GM18502 (cell line): ENCODE data around the gene AKT2.
A peak's percentile ranks its signal among the peaks of the same experiment; 100 is the strongest.

Experiments
- ATAC-seq: cut with Tn5 transposase; IDR thresholded peaks from one replicate; pipeline ENCODE4 v1.9.1; 2021; ENCODE audit warnings: mild to moderate bottlenecking; ENCODE audit not compliant: unreplicated experiment, poor library complexity

The AKT2 gene

DNA sequence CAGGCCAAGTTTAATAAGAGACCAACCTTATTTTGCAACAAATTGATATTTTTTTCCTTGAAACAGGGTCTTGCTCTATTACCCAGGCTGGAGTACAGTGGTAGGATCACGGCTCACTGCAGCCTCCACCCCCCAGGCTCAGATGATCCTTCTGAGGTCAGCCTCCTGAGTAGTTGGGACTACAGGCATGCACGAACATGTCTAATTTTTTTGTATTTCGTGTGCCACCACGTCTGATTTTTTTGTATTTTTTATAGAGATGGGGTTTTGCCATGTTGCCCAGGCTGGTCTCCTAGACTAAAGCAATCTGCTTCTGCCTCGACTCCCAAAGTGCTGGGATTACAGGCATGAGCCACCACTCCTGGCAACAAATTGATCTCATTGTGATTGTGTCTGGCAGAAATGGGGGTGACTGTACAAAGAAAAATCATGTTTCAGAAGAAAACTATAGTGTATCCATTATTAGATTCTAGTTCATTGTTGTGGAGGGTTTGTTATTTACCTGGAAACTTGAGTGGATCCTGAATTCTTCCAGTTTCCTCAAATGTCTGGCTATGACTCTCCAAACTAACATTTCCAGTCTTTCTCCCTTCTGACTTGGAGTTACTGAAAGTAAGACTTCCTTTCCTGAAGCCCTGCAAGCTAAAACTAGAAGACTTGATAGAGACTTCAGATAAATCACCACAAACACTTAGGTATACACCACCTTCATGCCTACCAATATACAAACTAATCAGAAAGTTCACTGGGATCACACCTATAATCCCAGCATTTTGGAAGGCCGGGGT lies 17.3 kb upstream of the AKT2 start:
- no peak for ATAC-seq

DNA sequence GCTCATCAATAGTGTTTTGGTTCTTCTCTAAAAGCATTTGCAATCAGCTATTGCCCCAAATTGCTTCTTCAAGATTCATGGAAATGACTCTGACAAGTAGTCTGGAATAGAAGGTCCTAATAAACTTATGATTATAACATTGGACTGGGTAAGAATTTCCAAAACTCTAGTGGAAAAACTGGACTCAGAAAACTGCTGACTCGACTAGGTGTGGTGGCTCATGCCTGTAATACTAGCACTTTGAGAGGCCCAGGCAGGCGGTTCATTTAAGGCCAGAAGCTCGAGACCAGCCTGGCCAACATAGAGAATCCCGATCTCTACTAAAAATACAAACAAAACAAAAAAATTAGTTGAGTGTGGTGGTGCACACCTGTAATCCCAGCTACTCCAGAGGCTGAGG lies 15.5 kb upstream of the AKT2 start:
- no peak for ATAC-seq

DNA sequence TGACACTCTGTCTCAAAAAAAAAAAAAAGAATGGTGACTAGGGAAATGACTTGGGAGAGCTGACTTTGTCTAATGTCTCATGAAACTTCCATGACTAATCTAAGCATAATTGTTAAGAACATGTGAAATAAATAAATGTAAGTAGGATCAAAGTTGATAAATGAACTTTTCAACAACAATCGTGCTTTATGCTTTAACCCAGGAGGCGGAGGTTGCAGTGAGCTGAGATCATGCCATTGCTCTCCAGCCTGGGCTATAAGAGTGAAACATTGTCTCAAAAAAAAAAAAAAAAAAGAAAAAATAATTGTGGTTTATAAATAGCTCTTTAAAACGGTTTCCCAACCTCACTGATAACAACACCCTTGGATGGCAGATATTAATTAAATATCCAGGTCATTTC lies 12.9 kb upstream of the AKT2 start:
- ATAC-seq, result no peak

DNA sequence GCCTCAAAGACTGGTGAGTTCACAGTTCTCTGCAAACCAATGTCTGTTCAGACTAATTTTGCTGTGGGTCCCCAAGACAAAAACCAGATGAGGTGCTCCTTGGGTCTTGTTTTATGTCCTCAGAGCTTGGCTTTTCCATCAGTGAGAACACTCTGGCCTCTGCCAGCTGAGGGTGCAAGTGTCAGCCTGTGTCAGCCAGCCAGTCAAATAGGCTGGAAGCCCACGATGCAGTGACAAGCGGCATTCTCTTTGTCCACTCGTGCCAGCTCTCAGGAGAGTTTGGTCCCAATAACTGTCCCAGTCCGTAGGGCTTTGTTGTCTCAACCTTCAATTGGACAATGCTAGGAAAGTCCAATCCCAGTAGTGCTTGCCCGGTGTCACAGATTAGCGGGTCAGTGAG lies 9.4 kb upstream of the AKT2 start:
- no peak for ATAC-seq

DNA sequence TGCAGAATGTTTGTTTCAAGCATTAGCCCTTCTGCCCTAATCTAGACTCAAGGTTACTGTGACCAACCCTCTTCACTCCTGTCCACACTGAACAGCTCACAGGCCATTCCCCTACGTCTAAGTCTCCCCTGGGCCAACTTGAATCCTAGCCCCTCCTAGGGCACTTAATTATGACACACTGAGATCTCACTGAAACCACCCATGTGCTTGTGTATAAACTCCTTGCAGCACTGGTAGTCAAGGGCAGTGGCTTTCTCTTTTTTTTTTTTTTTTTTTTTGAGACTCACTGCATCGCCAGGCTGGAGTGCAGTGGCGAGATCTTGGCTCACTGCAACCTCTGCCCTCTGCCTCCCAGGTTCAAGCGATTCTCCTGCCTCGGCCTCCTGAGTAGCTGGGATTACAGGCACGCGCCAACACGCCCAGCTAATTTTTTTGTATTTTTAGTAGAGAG lies 1.9 kb upstream of the AKT2 start:
- ATAC-seq, result no peak

DNA sequence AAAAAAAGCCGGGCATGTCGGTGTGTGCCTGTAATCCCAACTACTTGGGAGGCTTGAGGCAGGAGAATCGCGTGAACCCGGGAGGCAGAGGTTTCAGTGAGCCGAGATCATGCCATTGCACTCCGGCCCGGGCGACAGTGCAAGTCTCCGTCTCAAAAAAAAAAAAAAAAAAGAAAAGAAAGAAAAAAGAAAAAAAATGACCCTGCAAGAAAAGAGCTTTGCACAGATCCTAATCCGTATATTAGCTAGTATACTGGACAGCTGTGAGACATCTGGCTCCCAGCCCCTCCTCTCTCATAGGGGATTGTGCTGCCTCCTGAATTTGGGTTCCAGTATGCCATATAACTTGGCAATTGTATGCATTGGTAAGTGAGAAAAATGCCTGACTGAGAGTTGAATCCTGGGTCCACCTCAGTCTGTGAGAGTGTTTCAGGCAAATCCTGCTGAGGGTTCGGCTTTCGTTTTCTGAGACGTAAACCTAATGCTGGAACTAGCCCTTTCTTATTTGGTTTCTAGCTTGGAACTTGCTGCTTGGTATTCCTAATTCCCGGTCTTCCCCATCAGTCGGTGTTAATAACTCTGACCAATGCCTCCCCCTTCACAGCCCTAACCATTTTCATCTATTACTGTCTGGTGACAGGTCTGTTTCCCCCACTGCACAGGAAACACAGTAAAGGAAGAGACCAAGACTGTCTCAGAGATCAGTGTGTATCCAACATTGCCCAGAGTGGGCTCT lies 1.3 kb upstream of the AKT2 start:
- ATAC-seq, result no peak

DNA sequence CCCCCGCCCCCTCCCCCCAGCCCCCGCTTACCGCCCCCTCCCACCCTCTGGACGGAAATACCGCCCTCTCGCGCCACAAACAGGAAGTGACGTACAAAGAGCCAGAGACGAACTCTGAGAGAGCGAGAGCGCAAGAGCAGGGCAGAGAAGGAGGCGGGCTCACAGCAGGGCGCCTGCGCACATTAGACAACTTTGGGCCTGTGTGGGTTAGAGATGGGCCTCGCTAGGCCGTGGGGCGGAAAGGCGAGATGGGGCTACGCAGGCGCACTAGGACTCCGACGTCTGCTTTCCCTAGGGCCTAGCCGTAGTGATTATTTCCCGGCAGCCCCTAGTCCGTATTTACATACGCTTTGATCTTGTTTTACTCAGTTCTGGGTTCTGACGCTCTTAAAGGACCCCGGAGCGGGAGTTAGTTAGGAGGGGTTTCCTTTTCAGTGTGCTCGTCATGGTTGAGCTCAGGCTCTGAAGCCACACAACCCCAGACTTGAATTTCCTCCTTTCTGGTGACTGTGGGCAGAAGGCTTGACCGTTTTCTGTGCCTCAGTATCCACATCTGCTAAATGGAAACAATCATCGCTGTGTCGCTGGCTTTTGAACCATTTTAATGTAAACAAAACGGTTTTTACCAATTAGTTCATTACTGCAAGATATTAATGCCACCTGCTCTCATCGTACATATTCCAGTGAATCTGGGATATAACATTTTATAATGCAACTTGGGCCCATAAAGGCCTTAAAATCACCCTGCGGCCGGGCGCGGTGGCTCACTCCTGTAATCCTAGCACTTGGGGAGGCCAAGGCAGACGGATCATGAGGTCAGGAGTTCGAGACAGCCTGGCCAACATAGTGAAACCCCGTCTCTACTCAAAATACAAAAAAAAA lies 449 bp upstream of the AKT2 start:
- ATAC-seq, result peak; percentile 87

DNA sequence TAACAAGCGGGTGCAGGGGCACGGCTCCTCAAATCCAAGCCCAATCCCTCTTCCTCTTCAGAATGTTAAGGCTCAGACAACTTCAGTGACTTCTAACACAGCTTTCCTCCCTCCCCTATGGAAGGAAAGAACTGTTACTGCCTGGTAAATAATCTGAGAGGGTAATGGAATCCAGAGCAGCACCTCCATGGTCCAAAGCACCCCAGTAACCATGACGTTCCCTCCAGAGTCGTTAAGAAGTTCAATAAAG lies 969 bp downstream of the AKT2 start:
- no peak for ATAC-seq

DNA sequence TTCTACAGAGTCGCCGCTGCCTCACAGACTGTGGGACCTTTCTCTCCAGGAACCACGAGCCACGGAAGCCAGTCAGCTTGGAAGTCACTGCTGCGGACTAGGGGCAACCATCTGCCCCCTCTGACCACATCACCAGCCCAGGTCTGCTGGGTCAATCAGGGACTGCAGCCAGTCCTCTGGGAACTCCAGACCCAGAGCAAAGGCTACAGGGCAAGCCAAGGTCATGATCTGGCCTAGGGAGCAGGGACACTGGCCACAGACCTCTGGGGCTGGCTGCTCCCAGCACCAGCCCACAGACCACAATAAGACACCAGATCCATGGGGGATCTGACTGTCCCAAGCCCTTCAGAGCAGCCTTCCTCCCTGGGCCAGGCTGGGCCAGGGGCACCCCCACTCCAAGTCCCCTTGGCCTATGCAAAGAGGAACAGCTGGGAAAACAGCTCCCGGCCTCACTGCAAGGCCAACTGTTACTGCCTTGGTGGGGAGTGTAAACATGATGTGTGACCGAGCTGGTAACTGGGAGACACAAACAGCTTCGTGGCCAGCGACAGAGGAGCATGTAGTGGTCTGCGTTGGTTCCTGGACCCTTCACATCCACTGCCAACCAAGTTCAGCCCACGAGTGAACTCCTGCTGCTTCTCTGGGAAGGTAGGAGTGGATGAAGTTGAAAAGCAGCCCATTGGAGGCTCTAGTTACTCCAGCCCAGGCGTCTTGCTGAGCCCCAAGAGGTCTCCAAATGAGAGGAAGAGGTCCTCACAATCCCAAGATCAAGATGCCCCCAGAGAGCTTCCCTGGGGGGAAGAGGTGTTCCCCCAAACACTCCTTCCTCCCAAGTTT lies 1.5 kb downstream of the AKT2 start:
- ATAC-seq, result no peak

DNA sequence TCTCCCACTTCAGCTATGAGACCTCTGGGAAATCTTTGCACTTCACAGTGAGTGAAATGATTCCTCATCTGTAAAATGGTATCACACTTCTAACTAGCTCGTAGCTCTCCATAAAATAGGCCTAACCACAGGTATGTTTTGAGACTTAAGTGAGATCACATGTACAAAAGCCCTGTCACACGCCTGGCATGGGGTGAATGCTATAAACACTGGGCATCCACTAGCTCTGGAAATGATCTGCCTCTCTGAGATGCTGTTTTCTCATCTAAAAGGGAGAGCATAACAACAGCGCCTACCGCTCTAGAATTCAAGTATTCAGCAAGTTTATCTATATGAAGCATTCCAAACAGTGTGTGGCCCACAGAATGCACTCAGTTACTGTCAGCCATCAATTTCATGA lies 2.2 kb downstream of the AKT2 start:
- ATAC-seq, result no peak

DNA sequence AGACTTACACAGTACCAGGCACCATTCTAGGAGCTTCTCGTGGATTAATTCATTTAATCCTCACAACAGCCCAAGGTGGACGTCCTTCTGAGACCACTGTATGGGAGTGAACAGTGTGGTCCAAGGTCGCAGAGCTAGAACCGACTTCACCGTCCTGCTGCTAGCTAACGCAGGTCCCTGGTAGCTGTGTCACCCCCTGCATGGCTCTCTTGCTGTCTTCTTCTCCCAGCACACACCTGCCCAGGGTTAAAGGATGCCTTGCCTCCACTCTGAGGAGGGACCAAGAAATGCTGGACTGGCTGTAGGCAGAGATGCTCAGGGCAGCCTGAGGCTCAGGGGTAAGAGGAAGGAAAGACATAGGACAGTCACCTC lies 3.0 kb downstream of the AKT2 start:
- no peak for ATAC-seq

DNA sequence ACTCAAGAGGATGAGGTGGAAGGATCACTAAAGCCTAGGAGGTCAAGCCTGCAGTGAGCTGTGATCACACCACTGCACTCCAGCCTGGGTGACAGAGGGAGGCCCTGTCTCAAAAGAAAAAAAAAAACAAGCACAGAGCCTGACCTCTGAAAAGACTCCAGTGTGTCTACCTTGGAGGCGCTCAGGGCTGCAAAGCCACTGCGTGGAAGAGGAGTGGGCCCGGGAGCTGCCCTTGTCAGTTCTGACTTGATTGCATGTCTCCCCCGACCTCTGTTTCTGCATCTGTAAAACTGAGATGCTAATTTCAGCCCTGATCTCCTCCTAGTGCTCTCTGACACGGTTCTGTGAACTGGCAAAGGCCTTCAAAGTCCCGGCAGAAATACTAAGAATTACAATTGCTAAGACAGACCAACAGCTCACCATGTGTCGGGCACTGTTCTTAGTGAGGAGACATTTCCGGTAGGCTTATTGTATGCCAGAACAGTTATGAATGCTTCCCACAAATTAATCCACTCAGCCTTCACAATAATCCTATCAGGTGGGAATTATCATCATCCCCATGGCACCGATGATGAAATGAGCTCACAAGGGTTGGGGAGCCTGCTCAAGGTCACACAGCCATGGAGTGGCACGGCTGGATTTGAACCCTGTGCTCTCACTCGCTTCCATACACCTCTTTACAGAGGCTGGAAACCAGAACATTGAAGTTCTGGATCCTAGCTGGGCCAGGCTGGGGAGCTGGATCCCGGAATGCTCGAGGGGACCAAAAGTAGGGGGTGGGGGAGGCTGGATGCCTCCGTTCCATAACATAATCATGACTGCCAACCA lies 3.5 kb downstream of the AKT2 start:
- no peak for ATAC-seq

DNA sequence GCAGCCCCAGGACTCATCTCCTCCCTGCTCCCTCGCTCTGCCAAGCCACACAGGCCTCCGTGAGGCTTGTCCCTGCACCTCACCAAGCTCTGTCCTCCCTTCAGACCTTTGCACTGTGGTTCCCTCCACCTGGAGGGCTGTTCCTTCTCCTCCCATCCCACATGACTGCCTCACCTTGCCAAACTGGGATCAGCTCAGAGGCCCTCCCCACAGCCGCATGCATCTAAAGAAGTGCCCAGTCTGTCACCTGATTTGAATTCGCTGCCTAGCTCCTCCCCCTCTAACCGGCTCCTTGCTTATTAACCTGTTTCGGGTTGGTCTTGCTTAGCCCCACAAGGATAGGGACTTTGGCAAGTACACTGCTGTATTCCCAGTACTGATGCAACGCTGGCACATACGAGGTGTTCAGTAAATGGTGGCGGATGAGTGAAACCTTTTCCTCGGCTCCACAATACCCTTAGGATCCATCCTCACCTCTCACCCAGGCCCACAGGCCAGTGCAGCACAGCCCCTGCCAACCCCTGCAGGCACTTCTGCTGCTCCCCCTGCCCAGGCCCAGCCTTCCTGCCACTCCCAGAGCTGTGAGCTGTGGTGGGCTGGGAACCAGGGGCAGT lies 4.4 kb downstream of the AKT2 start:
- ATAC-seq, result no peak

DNA sequence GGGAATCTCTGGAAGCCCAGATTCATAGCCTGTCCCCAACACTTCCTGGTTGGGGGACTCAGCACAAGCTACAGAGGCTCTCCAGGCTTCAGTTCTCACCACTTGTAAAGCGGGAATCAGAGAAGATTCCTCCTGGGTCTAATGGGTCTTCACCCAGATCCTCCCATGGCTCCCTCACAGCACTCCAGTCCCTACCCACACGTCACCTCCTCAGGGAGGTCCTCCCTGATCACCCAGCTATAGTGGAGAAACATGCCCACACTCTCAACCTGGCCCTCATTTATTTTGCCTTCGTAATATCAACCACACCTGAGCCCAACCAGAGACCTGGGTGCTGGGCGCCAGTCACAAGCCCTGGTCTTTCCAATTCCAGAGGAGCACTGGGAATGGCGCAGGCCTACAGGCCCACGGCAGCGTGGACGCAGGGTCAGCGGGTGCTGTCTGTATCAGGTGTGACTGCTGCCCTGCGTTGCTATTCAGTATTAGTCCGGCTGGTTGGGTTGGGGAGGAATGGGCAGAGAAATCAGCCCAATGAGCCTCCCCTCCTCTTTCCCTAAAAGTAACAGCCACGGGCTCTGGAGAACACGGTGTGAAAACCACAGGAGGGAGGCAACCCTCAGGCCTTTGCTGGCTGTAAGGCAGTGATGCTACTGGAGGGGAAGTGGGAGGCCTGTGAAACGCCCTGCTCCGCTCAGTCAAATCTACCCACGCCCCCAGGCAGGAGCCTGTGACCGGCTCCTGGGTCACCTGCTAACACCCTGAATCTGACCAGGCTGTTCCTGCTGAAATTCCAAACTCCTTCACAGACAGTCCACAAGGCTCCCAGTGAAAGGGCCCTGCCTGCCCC lies 5.2 kb downstream of the AKT2 start:
- no peak for ATAC-seq

DNA sequence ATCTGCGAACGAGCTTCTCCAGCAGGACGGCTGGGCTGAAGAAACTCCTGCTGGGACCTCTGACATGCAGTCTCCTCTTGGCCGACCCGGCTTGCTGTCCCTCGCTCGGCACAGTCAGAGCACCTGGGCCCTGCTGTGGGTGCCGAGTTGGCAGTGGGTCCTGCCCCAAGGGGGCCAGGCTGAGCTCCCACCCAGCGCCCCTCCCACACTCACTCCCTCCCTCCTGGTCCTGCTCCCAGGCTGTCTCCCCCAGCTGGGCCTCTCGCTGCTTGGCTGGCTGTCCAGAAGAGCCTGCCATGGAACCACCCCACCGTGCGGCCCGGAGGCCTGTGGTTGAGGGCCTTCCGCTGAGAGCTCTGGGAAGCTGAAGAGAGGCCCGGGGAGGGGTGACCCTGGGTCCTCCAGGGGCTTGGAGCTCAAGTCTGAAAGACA lies 6.0 kb downstream of the AKT2 start:
- ATAC-seq, result no peak

DNA sequence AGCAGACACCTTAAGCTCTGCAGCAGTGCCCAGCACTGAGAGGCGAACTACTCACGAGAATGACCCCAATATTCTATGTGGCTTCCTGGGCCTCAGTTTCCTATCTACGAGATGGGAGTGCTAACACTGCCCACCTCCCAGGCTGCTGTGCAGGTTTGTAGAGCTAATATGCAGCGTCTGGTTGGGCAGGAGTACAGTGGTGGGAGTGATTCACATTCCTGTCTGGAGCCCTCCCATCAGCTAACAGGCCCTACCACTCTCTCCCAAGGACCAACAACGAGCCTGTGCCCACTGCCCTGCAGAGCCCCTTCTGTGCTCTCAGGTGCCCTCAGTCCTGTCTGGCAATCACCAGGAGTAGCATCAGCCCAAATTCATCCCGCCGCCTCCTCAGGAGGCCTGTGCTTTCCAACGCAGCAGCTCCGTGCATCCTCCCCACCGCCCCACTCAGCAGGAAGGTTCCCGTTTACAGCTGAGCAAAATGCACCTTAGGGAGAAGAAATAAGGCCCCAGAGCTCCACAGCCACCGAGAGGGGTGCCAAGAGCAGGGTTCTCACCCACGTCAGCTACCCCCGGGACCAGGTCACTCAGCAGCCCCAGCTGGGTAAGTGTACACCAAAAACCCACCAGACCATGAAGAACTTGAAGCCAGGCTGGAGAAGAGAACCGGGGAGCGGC lies 6.6 kb downstream of the AKT2 start:
- no peak for ATAC-seq

DNA sequence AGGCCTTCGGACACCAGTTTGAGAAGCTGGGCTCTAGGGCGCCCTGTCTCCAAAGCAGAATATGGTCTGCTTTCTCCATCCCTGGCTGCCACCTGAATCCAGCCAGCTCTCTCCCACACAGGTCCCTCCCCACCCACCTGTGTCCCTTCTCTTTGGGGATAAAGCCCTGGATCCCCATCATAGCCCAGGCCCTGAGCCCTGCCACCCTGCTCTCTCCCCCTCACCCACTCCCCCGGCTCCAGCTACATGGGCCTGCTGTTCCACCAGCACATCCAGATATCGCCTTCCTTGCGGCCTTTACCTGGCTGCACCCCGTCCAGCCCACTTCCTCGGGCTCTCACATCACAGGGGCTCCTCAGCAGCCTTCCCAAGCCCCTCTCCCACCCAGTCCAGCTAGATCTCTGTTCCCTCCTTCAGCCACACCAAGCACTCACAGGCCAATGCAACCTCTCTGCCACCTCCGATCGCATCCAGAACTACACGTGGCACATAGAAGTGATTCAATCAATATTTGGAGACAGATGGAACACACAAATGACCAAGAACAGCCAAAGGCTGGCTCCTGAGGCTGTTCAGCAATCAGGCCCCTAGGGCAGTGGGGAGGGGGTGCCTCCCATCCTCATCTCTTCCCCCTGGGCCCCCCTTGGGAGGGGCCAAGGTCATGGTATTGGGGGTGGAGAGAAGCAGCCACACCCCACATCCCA lies 7.6 kb downstream of the AKT2 start:
- no peak for ATAC-seq
